Activated effector memory CD4-positive, alpha-beta T cell treated with anti-CD3 and anti-CD28 coated beads, Interleukin-2, amount 50 U/mL, for 16 hours (primary cell): ENCODE data around the gene ZBTB1.

Experiments used
- DNase-seq: peaks from one replicate; pipeline ENCODE4 v3.0.0-alpha.2; 2020

Gene ZBTB1

DNA sequence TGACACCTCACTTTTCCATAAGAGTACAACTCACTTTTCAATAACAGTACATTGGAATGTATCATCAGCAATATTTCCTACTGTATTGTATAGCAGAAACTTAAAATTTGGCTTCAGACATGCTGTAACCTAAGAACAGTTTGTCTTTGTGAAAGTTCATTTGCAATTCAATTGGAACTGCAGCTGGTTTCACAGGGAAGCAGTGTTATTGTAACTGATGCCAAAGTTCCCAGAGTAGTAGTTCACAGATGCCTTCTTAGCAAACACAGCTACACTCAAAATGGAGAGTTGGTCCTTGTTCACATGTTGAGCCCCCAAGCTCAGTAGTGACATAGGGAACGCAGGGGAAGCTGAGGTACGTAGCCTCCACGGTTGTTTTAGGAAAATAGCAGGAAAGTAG is 68.5 kb downstream of the ZBTB1 start:
- no peak for DNase-seq
